NCI-H345 treated with DMSO at 0.1 percent for 48 hours (cell line): Measurements from ENCODE around the gene CALCOCO2.
"Not testable (repeated sequence)": the region's sequence is repeated elsewhere in the genome, so short reads cannot be mapped to it uniquely, and the experiment has no call there.

Experiments
- DNase-seq: peaks from one replicate; lab custom pipeline; 2025; ENCODE audit not compliant: unreplicated experiment; lab: John Stamatoyannopoulos, UW

CALCOCO2 gene

GRCh38 chr17:48872409-48872808 lies 41.6 kb downstream of the CALCOCO2 start:
- not testable (repeated sequence) for DNase-seq

GRCh38 chr17:48873209-48873608 lies 42.4 kb downstream of the CALCOCO2 start:
- DNase-seq: no peak

- DNase-seq: no peak
Observed at GRCh38 chr17:48873696-48874443, 43.0 kb downstream of the CALCOCO2 start.

- peak; percentile 75 for DNase-seq
Observed at GRCh38 chr17:48878920-48879898, 48.4 kb downstream of the CALCOCO2 start.

GRCh38 chr17:48882272-48882671 lies 51.4 kb downstream of the CALCOCO2 start:
- no peak for DNase-seq

GRCh38 chr17:48883171-48883570 lies 52.3 kb downstream of the CALCOCO2 start:
- no peak for DNase-seq

GRCh38 chr17:48890086-48890485 lies 59.3 kb downstream of the CALCOCO2 start:
- DNase-seq: no peak

- DNase-seq: no peak
Observed at GRCh38 chr17:48892940-48893645, 62.3 kb downstream of the CALCOCO2 start.

- no peak for DNase-seq
Observed at GRCh38 chr17:48893646-48894508, 63.0 kb downstream of the CALCOCO2 start.

GRCh38 chr17:48894886-48895285 lies 64.1 kb downstream of the CALCOCO2 start:
- DNase-seq: no peak

- no peak for DNase-seq
Observed at GRCh38 chr17:48901241-48901640, 70.4 kb downstream of the CALCOCO2 start.

GRCh38 chr17:48903401-48903800 lies 72.6 kb downstream of the CALCOCO2 start:
- DNase-seq: no peak

GRCh38 chr17:48904428-48904827 lies 73.6 kb downstream of the CALCOCO2 start:
- no peak for DNase-seq

- no peak for DNase-seq
Observed at GRCh38 chr17:48905987-48906515, 75.2 kb downstream of the CALCOCO2 start.

- no peak for DNase-seq
Observed at GRCh38 chr17:48907713-48908046, 76.8 kb downstream of the CALCOCO2 start.

- peak; percentile 71 for DNase-seq
Observed at GRCh38 chr17:48908047-48908843, 77.4 kb downstream of the CALCOCO2 start, which contains the start of gene UBE2Z. Gene UBE2Z (plus strand): TSS chr17:48908407. CDS start chr17:48908504, 97 bp downstream.

- DNase-seq: peak; percentile 36
Observed at GRCh38 chr17:48908853-48909394, 78.1 kb downstream of the CALCOCO2 start.

GRCh38 chr17:48909783-48910182 lies 78.9 kb downstream of the CALCOCO2 start:
- no peak for DNase-seq

GRCh38 chr17:48910370-48910769 lies 79.5 kb downstream of the CALCOCO2 start:
- no peak for DNase-seq
